GM19351 (cell line): ENCODE data around the gene SPX.

Experiments
- ATAC-seq: cut with Tn5 transposase; IDR thresholded peaks from one replicate; pipeline ENCODE4 v1.9.1; 2021; ENCODE audit warnings: mild to moderate bottlenecking, moderate library complexity; ENCODE audit not compliant: unreplicated experiment

SPX gene

DNA sequence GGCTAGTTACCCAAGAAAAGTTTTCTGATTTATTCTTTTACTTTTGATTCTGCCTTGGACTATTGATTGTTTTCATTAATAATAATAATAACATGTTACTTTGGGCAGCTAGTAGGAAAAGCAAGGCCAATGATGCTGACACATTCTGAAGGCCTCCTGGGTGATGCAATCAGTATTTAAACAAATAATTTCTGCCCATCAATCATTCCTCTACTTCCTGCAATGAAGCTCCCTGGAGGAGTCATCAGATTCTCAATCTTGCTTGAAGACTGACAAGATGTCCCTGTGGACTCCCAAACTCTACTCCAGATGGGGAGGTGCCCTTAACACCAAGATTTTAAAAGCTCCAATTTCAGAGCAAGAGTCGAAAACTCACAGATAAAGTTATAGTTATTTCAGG lies at the start of gene SPX:
Gene SPX, plus strand, starts transcription at position 244 of the 400 bp plus-strand sequence. CDS start 177 bp downstream, outside the sequence.
- no peak for ATAC-seq

- ATAC-seq: no peak
Measured at GRCh38 chr12:21476949-21477348, 49.1 kb upstream of the SPX start.

DNA sequence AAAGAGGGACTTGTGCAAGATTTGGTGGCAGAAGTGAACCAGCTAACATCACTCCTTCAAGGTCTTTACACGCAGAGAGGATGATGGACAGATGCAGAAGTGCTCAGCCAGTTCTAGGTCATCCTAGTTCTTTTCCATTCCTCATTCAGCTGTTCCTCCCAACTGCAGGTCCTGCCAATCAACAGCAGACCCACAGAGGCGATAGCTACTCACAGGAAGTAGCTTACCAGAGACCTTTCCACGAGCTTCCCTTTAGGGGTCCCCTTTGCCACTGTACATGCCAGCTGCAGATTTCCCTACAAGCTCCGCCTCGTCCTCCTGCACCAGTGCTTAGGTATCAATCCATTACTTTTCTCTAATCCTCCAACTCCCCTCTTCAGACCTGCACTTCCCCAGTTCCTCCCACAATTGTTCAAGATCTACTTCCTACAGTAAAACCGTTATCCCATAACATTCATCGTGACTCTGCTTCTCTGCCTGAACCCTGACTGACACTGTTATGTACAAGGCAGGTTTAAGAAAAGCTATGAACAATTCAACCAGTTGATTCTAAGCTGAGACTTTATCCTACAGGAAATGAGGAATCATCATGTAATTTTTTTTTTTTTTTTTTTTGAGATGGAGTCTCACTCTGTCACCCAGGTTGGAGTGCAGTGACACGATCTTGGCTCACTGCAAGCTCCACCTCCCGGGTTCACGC lies 47.2 kb upstream of the SPX start:
- ATAC-seq: no peak

DNA sequence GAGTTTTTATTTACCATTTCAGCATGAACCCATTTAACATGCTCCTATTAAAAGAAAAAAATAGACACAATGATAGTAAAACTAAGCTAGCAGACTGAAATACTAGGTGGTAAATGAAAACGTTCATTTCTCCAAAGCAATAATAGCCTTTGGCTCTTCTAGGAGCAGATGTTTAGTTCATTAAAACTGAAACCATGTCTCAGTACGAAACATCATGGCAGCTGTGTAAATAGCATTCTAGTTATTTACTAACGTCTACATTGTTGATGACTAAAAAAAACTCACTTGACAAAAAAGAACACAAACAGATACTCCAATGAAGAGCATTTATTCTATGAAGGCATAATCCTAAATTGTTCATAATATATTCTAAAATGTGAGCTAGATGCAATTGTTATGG lies 42.6 kb upstream of the SPX start:
- ATAC-seq: no peak

GRCh38 chr12:21485998-21486397 lies 40.1 kb upstream of the SPX start:
- ATAC-seq: no peak

DNA sequence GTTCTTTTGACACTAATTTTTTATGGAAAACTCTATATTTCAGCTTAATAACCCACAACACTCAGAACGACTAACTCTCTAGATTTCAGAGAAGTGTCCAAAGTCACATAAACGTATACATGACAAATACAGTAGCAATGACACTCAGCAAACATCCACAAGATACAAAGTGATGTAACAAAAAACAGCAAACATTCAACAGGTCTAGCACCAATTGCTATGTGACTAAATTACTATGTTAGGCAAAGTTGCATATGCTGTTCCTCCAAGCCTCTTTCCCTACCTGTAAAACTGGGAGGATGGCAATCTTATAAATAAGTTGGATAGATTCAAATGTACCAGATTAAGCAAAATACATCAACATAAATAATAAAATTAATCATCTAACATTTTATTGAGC lies 26.3 kb upstream of the SPX start:
- no peak for ATAC-seq

GRCh38 chr12:21500786-21501257 lies 25.3 kb upstream of the SPX start:
- ATAC-seq: peak; percentile 6

GRCh38 chr12:21501258-21502163 lies 24.6 kb upstream of the SPX start, which contains the start of the genes GOLT1B and RECQL:
Gene GOLT1B, plus strand, starts transcription at chr12:21501789. Its CDS starts 135 bp downstream, at chr12:21501924.
Gene RECQL, minus strand, starts transcription at chr12:21501635. Its CDS starts 2,065 bp downstream, at chr12:21499570.
- peak; percentile 97 for ATAC-seq

DNA sequence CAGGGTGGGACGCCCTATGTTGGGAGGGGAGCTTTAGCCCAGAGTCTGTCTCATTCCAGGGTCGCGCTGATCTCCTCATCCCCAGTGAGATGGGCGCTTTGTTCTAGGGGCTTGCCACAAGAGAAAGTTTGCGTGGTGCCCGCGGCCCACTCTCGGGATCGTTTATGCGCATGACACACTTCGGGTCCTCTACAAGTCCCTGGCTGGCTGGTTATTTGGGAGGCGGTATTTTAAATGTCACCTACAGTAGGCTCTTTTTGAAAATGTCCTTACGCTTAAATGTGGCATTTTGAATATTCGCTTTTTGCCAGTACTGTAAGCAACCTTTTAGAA lies 24.0 kb upstream of the SPX start:
- peak; percentile 6 for ATAC-seq

DNA sequence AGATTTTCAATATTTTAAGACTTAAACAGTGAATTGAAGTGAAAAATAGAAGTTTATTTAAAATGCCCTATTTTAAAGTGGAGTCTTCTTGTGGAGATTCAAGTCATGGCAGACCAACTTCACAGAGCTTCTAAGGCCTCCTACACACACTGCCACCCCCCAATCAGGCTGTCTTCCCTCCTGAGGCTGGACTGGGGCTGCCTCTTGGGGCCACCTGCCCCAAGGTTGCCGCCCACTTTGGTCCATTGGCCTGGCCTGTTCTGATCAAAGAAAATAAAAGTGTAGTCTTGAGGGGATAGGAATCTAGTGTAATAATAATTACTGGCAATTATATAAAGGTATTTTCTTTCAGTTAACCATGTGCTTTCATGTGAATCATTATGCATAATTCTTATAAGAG lies 23.2 kb upstream of the SPX start:
- ATAC-seq: no peak

DNA sequence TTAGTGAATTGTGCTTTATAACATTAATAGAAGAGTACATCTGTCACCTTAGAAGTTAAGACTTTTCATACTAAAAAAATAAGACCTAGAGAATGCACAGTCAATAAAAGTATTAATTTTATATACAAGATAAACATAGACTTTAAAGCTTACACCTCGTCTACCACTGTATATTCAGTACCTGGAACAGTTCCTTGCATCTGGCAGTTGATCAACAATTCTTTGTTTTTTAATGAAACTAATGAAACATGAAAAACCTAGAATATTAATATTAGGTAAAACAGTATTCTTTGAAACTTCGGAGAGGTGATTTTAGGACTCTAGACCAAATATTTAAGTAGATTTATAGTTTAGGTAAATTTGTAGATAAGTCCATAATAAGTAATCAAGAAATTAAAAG lies 20.2 kb upstream of the SPX start:
- ATAC-seq: no peak

- ATAC-seq: no peak
Measured at GRCh38 chr12:21507849-21508248, 18.2 kb upstream of the SPX start.

GRCh38 chr12:21509768-21510167 lies 16.3 kb upstream of the SPX start:
- ATAC-seq: peak; percentile 92

DNA sequence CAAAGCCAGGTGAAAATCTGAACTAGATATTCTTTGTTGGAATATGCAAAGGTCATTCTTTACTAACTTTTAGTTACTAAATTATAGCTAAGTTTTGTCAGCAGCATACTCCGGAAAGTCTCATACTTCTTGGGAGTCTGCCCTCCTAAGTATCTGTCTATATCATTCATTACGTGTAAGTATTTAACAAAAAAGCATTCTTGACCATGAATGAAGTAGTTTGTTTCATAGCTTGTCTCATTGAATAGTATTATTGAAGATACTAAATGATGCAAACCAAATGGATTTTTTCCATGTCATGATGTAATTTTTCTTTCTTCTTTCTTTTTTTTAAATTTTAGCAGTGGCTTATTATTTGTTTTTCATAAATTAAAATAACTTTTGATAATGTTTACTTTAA lies 9.8 kb upstream of the SPX start:
- ATAC-seq: no peak

- no peak for ATAC-seq
Measured at GRCh38 chr12:21518451-21518850, 7.6 kb upstream of the SPX start.

DNA sequence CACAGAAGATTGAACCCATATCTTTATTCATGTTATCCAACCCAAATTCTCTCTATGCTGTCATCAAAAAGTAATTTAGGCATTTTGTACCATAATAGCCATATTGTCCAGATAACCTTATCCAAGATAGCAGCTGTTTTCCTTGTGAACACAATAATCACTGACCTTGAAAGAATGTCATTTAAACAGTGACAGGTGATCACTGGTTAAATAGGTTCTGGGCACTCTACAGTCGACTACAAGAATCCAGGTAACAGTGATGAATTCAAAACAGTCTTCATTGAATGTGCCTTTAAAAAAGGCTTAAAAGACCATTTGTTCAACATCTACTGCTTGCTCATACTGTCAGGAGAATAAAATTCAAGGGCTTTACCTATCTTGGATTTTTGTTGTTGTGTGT lies 4.6 kb upstream of the SPX start:
- no peak for ATAC-seq

DNA sequence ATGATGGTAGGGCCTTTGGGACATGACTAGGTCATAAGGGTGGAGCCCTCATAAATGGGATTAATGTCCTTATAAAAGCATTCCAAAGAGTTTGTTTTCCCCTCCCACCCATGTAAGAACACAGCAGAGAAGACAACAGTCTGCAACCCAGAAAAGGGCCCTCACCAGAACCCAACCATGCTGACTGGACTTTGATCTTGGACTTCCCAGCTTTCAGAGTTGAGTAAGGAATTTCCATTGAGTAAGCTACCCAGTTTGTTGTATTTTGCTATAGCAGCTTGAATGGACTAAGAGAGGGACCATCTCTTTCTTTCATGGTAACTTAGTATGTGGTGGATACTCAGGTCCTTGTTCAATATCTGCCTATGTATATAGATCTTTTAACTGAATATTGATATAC lies 2.9 kb upstream of the SPX start:
- no peak for ATAC-seq

DNA sequence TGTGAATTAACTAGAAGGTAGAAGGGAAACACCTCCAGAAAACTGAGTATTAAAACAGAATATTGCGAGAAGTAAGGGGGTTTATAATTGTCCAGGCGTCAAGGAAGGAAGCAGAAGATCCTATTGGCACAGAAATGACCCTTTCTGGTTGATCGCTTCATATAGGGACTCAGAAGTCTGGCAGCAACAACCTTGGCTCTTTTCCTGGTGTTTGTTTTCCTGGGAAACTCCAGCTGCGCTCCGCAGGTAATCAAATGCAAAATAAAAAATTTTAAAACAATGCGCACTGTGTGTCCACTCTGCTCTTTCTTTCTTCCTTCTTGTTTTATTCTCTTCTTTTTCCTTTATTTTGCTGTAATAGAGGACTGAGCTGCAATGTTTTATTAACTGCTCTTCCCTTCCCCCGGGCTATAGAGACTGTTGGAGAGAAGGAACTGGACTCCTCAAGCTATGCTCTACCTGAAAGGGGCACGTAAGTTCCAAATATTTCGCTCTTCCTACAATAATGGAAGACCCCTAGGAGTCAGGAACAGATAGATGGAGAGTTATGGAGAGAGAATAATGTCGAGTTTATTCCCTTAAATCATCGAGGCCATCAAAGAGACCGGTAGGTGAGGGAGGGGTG lies 737 bp downstream of the SPX start:
- ATAC-seq: no peak

DNA sequence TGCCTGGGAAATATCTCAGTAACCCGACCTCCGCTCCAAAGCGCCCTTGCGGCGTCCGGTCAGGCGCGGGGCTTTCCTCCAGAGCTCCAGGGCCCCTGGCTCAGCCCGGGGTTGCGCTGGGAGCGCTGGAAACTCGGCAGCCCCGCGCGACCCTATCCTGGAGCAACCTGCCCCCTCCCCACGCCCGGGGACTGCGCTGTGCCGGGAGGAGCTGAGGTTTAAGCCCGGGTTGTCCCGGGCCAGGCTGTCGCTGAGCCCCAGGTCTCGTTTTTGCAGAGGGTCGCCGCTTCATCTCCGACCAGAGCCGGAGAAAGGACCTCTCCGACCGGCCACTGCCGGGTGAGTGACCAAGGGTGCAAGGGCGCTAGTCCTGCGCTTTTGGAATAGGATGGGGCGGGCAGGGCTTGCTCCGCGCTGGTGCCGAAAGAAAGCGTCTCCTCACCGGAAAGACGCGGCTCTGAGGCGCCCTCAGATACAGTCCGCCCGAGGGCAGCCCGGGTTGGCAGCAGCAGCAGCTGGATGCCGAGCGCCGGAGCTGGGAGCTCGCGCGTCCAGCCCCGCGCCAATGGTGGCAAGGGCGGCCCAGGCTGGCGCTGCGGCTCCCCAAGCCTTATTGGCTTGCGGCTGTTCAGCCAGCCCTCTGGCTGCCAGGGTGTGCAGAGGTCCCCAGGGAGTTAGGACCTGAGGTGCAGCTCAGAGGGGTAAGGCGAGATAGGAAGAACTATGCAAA lies 1.5 kb downstream of the SPX start:
- peak; percentile 81 for ATAC-seq

DNA sequence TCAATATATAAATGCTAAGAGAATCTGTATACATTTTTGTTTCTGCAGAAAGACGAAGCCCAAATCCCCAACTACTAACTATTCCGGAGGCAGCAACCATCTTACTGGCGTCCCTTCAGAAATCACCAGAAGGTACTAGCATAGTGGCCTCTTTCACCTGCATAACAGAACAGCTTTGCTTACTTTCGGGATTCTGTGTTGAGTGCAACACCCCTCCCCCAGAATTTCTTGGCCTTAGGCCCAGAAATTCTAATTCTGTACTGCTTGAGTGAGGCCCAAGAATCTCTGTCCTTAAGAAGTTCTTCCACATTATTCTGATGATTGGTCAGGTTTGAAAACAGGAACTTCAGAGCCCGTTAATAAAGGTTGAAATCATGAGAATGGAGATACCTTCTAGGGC lies 2.9 kb downstream of the SPX start:
- ATAC-seq: no peak

- ATAC-seq: no peak
Measured at GRCh38 chr12:21529456-21529855, 3.4 kb downstream of the SPX start.
